A172 (cell line): ENCODE measurements around the gene SRSF8. TPM values are rescaled to one million over a fixed set of nuclear protein-coding genes. Genes with fewer than 3 reads are reported as not detected.

ENCODE experiments used
- total RNA-seq: library from RNA; depleted of rRNA; stranded (reverse); fragments of >200 nt; shearing (Covaris generic); gene quantifications from 2 replicates; pipeline ENCODE4 v1.2.3, GENCODE V29; 2014; rRNA removed

Gene SRSF8
- total RNA-seq, 1 experiment from 2014 or later, result 0.24 TPM

Other genes starting within 250 kb of the SRSF8 start
- 44.7 and 47.8 TPM in 2 replicates for gene CWC15, start 93.4 kb upstream of the SRSF8 start, total RNA-seq
- 0.26 and 1.3 TPM in 2 replicates for gene KDM4D, start 93.2 kb upstream of the SRSF8 start, total RNA-seq
- not detected in 2 replicates for gene KDM4E, start 41.7 kb upstream of the SRSF8 start, total RNA-seq
- not detected in 2 replicates for gene KDM4F, start 17.5 kb upstream of the SRSF8 start, total RNA-seq
- gene ENDOD1, start 22.9 kb downstream of the SRSF8 start, total RNA-seq, result 0.83 and 0.96 TPM in 2 replicates
- not detected in 2 replicates for gene SESN3, start 164.3 kb downstream of the SRSF8 start, total RNA-seq